GM12872 (cell line): ENCODE measurements around the gene NSUN4.

Experiments used
- TF ChIP-seq, protein P1 (sequence below): IDR thresholded peaks from 3 replicates; pipeline ENCODE4 v1.5.1; 2011; ENCODE audit warnings: low read depth, mild to moderate bottlenecking, low read length, moderate library complexity; ENCODE audit not compliant: insufficient read depth

The NSUN4 gene

GRCh38 chr1:46340404-46341221 is at the start of gene NSUN4:
TSS of gene NSUN4 (plus strand) at chr1:46340807. CDS start at chr1:46340827, 20 bp downstream.
- TF ChIP-seq, protein P1, sequence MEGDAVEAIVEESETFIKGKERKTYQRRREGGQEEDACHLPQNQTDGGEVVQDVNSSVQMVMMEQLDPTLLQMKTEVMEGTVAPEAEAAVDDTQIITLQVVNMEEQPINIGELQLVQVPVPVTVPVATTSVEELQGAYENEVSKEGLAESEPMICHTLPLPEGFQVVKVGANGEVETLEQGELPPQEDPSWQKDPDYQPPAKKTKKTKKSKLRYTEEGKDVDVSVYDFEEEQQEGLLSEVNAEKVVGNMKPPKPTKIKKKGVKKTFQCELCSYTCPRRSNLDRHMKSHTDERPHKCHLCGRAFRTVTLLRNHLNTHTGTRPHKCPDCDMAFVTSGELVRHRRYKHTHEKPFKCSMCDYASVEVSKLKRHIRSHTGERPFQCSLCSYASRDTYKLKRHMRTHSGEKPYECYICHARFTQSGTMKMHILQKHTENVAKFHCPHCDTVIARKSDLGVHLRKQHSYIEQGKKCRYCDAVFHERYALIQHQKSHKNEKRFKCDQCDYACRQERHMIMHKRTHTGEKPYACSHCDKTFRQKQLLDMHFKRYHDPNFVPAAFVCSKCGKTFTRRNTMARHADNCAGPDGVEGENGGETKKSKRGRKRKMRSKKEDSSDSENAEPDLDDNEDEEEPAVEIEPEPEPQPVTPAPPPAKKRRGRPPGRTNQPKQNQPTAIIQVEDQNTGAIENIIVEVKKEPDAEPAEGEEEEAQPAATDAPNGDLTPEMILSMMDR = peak; percentile 75

- TF ChIP-seq, protein P1 = no peak
These were observed 45.3 kb upstream of the NSUN4 start for GRCh38 chr1:46295306-46295705.

DNA sequence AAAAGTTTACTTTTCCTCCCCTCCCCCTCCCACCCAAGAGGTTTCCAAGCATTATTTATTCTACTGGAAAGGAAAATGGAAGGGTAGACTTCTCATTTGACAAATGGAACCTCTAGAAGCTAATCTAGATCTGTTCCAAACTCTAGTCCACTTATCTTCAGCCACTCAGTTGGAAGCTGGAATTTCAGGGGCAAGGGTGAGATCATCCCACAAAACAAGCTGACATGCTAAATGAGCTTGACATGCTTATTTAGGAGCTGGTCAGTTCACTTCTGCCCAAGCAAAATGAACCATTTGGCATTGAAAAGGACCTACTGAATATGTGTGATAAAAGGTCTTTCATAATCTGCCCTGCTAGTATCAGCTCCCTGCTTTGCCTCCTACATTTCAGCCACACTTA is 42.2 kb upstream of the NSUN4 start:
- TF ChIP-seq, protein P1 = no peak

- TF ChIP-seq, protein P1 = no peak
These were observed 39.8 kb upstream of the NSUN4 start for GRCh38 chr1:46300673-46301405.

DNA sequence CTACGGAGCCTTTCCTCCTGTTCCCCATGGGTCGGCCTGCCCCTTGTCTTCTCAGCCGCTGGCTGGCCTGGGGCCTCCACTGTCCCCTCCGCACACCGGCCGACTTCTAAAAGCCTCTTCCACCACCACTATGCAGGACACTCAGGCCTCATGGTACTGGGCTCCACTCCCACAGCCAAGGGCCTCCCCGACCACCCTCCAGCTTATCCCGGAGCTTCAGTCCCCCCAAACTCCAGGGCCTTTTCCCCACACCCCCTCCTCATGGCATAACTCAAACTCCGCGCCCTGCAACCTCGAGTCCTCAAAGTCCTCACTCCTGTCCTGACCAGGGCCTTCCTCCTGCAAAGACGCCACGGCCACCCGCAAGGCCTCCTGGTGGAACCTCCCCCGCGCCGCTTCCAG is 39.2 kb upstream of the NSUN4 start:
- TF ChIP-seq, protein P1 = no peak

DNA sequence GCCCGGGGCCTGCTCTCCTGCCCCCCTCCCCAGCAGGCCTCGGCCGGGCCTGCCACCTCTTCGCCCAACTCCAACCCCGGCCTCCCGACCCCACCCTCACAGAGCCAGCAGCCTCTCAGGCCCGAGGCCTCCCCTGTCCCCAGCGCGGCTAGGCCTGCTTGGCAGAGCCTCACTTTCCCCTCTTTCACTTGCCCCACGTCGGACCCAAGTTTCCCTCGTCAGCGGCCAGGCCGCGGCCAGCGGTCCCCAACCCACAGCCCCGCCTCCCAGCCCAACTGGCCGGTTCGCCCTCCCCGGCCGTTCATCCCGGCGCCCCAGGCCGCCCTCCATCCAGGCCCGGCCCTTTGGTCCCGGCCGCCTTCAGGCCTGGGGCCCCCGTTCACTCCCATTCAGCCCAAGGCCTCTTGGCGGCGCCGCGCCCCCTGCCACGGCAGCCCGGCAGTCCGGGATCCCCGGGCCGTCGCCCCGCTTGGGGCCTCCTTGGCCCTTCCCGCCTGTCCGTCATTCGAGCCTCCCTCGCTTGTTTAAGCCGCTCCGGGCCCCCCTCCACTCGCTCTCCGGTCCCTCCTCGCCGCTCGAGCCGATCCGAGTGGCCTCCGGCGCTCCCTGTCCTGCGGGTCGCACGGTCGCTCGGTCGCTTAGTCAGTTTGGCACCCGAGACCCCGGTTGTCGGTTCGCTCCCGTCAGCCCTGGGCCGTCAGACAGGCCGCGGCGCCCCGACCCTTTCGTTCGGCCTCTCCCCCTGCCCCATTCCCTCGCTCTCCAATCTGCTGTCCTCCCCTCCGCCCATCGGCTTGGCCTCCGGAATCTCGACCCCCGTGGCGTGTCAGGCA is 38.6 kb upstream of the NSUN4 start:
- TF ChIP-seq, protein P1 = peak; percentile 55; the same call in 2 of the 3 replicates

DNA sequence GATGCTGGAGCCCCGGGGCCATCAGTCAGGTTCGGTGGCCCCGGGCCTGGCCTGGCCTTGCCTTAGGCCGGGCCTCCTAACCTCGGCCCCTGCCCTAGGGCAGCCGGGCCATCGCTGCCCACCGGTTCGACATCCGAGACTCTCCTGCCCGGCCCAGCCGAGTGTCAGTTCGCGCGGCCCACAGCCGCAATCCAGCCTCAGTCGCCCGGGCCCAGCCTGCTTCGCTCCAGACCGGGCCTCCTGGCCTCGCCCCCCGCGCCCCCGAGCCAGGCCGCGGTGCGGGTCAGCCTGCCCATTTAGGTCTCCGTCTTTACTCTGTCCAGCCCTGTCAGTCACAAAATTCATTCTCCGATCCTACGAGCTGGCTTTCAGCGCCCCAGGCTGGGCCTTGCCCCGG is 38.0 kb upstream of the NSUN4 start:
- TF ChIP-seq, protein P1 = no peak
